Skeletal muscle cell (primary cell): Measurements from ENCODE around the gene SORCS2.

Experiments used
- DNase-seq: peaks from one replicate; pipeline ENCODE4 v3.0.0-alpha.2; 2010; ENCODE audit warnings: low read depth
- H3K4me3 ChIP-seq: 2 replicates; pipeline ENCODE4 v1.5.1; 2011; ENCODE audit warnings: low read depth, mild to moderate bottlenecking, control low read depth, low read length, moderate library complexity

Gene SORCS2

DNA sequence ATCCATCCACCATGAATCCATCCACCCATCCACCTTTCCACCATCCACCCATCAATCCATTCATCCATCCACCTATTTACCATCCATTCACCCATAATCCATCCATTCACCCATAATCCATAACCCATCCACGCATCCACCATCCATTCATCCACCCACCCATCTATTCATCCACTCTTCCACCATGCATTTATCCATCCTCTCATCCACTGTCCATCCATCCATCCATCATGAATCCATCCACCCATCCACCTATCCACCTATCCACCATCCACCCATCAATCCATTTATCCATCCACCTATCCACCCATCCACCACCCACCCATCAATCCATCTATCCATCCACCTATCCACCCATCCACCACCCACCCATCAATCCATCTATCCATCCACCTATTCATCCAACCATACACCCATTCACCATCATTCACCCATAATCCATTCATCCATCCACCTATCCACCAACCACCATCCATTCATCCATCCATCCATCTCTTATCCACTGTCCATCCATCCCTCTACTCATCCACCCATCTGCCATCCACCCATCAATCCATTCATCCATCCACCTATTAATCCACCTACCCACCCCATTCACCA, 422.1 kb downstream of the SORCS2 start:
- DNase-seq, result no peak
- H3K4me3 ChIP-seq, result no peak overlapping the region

GRCh38 chr4:7616193-7616592, 423.9 kb downstream of the SORCS2 start:
- DNase-seq, result no peak
- no peak overlapping the region for H3K4me3 ChIP-seq

DNA sequence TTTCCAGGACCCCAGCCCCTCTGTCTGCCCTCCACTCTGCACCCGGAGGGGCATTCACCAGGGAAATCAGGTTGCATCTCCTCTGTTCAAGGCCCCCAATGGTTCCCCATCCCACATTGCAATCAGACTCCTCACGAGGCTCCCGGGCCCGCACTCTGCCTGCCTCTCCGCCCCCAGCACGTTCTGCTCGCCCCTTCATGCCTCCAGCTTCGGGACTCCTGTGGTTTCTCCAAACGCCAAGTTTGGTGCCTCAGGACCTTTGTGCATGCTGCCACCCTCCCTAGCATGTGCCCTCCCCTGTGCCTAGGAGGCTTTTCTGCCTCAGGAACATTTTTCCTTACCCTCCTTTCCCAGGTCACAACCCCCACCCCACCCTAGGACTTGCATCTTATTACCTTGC, 426.0 kb downstream of the SORCS2 start:
- no peak overlapping the region for H3K4me3 ChIP-seq
- no peak for DNase-seq

DNA sequence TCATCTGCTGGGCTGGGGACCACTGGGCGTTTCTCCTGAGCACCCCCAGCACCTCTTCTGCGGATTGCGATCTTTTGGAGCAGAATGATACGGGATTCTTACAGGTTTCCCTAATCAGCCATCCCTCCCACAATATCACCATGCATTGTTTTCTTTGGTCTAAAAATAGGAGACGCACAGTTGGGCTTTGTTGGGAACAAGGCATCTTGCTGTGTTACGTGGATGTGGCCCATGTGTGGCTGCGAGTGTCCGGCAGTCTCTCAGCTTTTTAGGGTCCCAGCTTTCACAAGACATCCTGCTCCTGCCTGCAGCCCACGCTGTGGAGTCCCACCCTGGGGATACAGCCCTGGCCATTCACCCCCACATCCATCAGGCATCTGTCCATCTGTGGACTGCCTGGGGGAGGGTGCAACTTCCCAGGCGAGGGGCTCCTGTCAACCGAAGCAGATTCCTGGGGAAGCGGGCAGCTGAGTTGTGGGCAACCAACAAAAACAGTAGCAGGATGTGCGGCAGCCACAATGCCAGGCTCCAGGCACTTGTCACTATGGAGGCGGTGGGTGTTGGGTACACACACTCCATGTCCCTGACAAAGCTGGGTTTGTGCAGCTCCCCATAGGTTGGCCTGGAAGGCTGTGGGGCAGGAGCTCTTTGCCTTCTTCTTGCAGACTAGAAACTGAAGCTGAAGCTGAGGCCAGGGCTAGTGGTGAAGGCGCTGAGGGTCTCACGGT, 427.9 kb downstream of the SORCS2 start:
- DNase-seq, result no peak

DNA sequence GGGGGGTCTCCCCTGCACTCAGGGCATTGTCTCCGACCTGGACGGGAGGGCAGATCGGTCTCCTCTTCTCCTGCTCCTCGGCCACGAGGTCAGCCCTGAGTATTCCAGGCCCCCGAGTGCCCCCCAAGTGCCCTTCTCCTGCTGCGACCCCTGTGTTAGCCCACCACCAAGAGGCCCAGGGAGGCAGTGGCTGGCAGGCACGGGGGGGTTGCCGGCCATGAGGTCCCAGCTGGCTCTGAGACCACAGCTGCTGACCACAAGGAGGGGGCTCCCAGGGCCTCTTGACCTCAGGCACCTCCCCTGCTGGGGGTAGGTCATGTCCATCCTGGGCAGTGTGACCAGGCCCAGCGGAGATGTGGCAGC, 428.5 kb downstream of the SORCS2 start:
- no peak overlapping the region for H3K4me3 ChIP-seq
- no peak for DNase-seq

More for the DNA sequence above, 427.9 kb downstream of the SORCS2 start:
- no peak overlapping the region for H3K4me3 ChIP-seq

DNA sequence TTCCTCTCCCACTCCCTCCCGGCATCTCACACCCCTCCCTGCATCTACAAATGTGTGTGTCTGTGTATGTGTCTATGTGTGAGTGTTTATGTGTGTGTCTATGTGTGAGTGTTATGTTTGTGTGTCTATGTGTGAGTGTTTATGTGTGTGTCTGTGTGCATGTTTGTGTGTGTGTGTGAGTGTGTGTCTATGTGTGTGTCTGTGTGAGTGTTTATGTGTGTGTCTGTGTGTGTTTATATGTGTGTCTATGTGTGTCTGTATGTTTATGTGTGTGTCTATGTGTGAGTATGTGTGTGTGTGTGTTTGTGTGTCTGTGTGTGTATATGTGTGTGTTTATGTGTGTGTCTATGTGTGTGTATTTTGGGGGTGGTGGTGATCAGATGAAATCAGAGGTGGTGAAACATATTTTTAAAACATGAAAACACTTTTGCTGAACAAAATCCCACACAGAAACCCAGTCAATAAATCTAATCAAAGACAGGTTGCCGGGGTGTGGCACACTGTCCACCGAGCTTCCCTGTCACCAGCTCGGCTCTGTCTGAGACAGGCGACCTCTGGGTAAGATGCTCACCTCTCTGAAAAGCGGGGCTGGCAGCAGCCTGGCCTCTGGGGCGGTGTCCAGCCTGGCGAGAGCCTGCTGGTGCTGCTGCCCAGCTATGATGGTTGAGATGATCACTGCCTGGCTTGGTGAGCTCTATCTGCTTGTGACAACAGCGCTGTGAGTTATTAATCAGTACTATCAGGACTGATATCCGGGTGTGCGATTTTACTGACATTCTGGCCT, 429.1 kb downstream of the SORCS2 start:
- DNase-seq, result no peak
- no peak overlapping the region for H3K4me3 ChIP-seq

DNA sequence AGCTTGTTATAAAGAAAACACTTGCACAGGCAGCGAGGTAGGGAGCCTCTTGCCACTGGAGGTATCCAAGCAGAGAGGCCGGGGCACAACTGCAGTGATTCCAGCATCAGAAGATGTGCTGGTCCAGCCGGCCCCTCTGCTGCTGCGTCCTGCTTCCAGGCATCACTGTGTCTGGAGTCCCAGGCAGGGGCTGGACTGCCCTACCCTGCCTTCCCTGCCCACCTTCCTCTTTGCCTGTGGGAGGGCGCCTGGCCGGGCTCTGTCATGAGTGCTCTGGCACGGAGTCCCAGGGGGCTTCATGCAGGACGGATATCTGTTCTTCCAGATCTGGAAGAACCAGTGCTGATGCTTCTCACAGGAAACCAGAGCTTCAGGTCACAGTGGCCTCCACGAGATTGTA, 430.0 kb downstream of the SORCS2 start:
- H3K4me3 ChIP-seq, result no peak overlapping the region
- no peak for DNase-seq

DNA sequence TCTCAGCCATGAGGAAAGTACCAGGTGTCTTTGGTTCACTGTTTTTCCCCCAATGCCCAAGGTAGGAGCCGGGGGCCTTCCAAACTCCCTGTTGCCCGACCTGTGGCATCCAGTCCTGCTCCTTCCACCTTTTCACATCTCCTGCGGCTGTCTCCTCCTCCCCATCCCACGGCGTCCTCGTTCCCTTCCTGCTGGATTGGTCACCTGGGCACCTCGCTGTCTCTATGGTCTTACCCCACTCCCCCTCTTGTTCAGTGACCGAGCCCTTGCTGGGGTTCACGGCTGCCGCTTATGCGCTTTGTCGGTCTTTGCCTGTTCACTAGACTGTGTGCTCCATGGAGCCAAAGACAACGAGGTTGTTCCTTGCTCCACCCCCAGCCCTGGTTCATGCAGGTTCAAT, 431.1 kb downstream of the SORCS2 start:
- H3K4me3 ChIP-seq, result no peak overlapping the region
- no peak for DNase-seq

- H3K4me3 ChIP-seq, result no peak overlapping the region
- DNase-seq, result no peak
Measured at GRCh38 chr4:7624396-7624980, 432.1 kb downstream of the SORCS2 start.

DNA sequence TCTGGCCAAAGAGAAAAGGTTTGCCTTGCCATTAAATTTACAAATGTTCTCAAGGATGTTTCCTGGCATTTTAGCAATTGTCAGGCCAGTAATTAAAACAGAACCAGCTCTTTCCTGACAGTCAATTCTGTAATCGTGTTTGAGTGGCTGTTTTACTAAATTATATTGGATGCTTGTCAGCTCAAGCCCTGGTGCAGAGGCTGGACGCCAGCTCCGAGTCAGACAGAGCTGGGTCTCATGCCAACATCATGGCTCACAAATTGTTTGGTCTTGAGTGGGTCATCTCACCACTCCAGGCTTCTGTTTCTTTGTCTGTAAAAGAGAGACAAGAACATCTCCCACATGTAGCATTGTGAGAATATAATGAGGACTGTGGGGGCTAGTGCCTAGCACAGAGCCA, 432.7 kb downstream of the SORCS2 start:
- DNase-seq, result no peak

DNA sequence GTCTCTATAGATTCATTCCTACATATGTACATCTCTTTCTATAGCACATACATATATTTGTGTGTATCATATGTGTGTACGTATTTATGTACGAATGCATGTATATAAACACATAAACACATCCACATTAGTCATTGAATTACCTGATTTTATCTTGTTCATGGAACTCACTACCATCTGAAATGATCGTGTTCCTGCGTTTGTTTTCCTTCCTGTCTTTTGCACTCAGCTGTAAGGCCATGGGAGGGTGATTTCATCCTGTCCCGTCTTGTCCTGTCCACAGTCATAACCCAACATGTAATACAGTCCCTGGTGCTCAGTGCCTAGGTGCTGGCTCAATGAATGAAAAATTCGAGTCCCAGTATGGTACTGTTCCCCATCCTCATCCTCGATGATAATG, 434.2 kb downstream of the SORCS2 start:
- DNase-seq, result no peak
- no peak overlapping the region for H3K4me3 ChIP-seq

More for the DNA sequence above, 432.7 kb downstream of the SORCS2 start:
- H3K4me3 ChIP-seq, result no peak overlapping the region

- no peak for DNase-seq
- no peak overlapping the region for H3K4me3 ChIP-seq
Measured at GRCh38 chr4:7627251-7628250, 435.2 kb downstream of the SORCS2 start.

DNA sequence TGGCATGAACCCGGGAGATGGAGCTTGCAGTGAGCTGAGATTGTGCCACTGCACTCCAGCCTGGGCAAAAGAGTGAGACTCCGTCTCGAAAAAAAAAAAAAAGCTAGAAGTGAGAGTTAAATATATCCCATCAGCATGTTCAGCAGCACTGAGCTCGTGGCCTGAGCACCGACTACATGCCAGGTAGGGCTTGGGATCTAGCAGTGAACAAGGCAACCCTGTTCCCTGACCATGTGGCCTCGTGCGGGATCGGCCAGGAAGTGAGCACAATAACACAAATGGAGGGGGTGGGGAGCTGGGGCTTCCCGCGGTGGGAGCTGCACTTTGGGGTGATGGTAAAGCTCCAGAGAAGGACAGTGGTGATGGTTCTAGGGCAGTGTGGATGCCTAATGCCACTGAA, 436.1 kb downstream of the SORCS2 start:
- DNase-seq, result no peak
- H3K4me3 ChIP-seq, result no peak overlapping the region

DNA sequence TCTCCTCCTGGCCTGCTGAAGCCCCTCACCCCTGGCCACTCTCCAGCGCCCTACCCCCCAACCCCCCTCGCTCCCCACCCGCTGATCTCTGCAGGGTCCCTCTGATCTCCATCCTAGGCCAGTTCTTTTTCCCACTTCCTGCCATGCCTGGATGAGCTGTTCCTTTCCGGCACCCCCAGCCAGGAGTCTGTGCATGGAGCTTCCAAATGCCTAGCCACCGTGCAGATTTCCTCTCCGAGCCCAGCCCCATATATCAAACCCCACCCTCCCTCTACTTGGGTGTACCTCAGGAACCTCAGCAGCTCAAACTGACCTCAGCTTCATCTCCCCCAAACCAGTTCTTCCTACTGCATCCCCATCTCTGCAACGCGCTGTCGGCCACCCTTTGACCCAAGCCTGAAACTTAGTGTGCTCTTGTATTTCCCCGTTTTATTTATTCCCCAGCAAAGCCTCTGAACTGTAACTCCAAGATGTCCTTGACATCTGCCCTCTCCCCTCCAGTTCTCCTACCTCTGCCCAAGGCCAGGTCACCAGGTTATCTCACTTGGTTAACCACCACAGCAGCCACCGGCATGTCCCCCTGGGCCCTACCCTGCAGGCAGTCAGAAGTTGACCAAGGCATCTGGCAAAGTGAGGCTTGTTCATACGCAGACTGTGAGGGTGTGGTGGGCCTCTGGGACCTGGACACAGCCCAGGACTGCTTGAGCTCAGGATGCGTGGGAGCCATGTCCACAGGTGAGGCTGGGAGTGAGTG, 437.3 kb downstream of the SORCS2 start:
- DNase-seq, result no peak
- no peak overlapping the region for H3K4me3 ChIP-seq

DNA sequence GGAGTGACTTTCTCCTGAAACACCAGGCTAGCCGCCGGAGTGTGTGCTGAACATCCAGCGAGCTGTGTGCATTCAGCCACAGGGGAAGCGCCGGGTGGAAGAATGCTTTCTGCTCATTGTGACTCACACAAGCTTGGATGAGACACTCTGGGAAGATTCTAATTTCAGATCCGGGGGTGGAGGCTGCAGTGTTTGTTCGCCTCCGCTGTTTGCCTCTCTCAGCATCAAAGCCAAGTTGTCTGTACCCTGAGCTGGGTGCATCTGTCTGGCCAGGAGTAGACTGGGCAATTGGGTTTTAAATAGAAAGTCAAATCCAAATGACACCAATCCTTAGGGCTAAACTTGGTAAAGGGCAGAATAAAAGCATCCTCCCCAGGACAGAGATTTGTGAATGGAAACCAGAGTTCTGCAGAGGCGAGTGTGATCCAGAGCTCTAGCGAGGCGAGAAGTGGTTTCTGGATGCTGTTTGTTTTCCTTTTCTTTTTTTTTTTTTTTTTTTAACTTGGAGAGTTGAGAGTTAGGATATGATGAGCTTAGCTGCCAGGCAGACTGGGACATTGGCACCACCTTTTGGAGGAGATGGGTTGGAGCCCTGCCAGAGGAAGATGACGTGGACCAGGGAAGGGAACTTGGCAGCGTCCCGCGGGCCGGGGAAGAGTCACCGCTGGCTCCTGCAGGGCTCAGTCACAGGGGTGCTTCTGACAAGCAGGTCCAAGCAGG, 438.4 kb downstream of the SORCS2 start:
- peak overlapping the region; percentile 15 for H3K4me3 ChIP-seq
- peak; percentile 66 for DNase-seq

DNA sequence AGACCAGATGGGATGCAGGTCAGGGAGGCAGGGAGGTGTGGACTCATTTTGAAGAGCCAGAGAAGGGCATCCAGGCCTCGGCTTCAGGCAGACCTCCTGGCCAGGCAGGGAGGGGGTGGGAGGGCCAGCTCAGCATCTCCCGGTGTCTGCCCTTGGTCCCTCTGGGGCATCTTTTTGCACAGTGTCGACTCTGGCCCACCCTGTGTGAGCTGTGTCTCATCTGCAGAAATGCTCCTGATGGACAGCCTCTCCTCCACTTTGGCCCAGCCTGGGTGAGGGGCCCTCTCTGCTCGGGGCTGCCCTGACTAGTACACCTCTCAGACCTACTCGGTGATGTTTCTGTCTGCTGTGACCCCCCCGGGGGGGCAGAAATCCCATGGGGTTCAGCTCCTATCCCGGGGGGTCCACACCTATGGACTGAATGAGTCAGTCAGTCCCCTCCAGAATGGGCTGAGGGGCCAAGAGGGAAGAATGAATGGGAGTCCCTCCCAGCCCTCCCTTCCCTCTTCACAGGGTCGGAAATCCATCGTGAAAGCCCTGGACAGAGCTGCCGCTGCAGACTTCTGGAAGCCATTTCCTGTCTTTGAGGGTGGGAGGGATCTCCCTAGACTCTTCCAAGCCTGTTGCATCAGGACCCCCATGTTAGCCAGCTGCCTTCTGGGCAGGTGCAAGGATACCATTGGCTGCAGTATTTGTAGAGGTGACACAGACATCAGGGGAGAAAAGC, 439.1 kb downstream of the SORCS2 start:
- DNase-seq, result no peak
- H3K4me3 ChIP-seq, result no peak overlapping the region

DNA sequence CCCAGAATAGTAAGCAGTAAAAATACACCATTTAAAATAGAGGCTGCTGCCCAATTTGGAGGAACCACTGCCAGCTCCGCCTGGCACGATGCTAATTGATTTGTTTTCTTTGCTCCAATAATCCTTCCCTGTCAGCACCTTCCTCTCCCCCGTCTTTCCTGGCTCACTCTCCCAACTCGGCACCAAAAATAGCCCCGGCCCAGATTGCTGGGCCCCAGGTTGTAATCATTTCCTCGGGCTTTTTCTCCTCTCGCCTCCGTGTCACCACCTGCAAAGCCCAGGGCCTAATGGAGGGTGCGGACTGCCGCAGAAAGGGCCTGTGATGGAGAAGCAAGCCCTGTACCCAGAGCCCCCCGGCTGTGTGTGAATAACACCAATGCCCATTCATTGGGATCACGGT, 440.0 kb downstream of the SORCS2 start:
- H3K4me3 ChIP-seq, result no peak overlapping the region
- DNase-seq, result no peak
